Suppressor macrophage treated with lipopolysaccharide for 1 hour (primary cell): ENCODE results near the gene METTL4.
A peak's percentile ranks its signal among the peaks of the same experiment; 100 is the strongest.

Experiments
- DNase-seq, 3 donors: peaks; one replicate each; pipeline ENCODE4 v3.0.0-alpha.2; 2020 to 2022

Gene METTL4

DNA sequence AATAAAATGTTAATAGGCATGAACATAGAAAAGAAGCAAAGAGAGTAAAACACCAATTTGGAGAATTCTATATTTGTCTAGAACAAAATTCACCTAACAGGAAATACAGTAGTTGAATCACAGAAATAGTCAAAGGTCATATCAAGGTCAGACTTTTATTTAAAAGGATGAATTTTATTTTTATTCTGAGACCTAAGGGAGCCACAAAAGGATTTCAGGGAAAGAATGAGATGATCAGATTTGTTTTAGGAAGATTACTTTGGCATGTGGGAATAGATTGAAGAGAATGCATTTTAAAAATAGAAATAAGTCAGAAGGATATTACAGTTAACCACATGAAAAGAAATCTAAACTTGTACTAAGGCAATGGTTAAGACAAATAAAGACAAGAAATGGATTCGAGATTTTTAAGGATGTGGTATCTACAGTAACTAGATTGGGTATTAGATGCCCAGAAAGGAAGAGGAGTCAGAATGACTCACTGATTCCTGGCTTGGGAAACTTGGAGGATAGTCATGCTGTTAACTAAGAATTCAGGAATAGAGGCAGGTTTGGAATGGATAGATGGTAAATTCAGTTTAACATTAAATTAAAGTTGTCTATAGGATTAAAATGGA lies 56.0 kb downstream of the METTL4 start:
- peak; percentile 20 to 64 (median 58) for DNase-seq

GRCh38 chr18:2513616-2514015 lies 57.7 kb downstream of the METTL4 start:
- no peak for DNase-seq

DNA sequence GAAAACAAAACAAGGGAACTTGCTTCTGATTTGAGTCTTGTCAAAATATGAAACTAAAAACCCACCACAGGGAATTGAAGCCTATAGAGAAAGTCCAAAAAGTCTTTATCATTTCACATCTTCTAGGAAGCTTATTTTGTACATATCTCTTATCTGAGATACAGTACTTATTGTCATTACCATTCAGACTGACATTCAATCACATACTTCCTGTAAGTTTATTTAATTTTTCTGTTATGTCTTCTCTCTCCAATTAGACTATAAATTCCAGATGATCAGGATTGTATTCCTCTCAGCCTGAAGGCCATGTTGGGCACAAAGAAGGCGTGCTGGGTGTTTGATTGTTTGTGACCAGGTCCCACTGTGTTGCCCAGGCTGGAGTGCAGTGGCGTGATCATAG lies 59.2 kb downstream of the METTL4 start:
- DNase-seq = no peak

GRCh38 chr18:2511451-2511850 lies 59.9 kb downstream of the METTL4 start:
- DNase-seq = no peak

DNA sequence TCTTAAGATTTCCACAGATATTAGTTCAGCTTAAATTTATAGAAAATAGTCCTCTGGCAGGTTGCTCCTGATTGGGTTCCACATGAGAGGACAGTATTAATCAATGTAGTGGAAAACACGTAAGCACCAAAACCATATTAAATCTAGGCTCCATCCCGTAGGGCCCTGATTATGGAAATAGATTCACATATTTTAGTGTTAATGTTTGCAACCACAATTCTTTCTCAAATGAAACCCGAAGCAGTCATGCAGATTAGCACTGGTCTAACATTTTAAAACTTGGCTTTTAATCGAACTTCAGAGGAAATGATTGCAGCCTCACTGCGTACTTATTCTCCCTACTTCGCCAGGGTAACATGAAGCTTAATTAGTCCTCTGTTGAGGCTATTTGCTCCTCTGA lies 60.9 kb downstream of the METTL4 start:
- no peak for DNase-seq

- DNase-seq = no peak
Measured at GRCh38 chr18:2508678-2509077, 62.6 kb downstream of the METTL4 start.

DNA sequence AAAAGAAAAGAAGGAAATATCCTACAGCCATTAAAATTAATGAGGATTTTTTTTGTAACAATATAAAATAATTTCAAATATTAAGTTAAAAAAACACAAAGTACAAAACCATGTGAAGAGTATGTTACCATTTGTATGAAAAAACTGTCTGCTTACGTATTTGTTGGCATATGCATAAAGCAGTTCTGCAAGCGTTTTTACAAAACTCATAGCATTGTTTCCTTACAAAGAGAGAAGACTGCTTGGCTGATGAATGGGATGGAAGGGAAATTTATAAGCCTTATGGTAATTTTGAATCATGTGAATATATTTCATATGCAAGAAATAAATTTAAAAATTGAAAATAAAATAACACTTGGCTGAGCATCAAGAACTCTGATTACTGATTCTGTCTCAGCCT lies 63.1 kb downstream of the METTL4 start:
- no peak for DNase-seq

DNA sequence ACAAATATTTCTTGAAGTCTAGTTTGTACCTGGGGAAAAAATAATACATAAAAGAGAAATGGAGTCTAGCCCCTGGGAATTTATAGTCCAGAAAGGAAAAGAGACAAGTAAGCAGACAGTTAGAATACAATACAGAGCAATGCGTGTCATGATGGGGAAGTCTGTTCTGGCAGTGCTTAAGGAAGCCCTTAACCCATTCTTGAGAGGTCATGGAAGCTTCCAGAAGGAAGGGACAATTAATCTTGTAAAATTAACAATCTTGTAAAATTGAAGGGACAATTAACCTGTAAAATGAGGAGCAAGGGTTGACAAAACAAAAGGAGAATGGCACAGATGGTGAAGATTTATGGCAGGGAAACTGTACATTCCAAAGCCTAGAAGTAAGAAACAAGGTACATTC lies 66.7 kb downstream of the METTL4 start:
- DNase-seq = no peak

DNA sequence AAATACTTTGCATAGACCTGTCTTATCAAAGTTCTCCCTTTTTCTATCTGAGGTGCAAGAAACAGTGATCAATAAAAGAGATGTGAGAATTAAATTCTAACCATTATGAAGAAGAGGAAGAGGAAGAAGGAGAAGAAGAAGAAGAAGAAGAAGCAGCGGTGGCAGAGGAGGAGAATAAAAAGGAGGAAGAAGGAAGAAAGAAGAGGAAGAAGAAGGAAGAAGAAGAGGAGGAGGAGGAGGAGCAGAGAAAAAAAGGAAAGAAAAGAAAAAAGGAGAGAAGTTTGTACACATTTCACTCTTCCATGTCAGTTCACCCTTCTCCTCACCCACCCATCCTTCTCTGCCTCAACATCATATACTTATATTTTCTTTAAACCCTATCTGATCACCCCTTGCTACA lies 68.4 kb downstream of the METTL4 start:
- no peak for DNase-seq

GRCh38 chr18:2502394-2502793 lies 68.9 kb downstream of the METTL4 start:
- no peak for DNase-seq

DNA sequence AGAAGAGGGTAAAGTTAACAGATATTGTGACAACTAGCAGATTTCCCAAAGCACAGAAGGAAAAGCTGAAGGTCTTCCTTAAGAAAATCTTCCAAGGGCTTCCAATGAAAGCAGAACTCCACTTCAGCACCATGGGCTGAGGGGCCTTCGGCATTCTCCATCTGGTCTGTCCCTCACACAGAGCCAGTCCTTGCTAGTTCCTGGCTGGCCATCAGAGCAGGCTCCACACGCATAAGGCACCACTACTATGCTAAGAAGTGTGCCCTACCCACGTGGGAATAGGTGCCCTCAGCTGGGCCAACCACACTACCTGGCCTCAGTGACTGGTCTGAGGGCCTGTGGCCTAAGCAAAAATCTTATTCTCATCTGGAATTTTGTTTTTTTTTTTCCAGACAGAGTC lies 73.5 kb downstream of the METTL4 start:
- DNase-seq = no peak

GRCh38 chr18:2495381-2495780 lies 75.9 kb downstream of the METTL4 start:
- no peak for DNase-seq

DNA sequence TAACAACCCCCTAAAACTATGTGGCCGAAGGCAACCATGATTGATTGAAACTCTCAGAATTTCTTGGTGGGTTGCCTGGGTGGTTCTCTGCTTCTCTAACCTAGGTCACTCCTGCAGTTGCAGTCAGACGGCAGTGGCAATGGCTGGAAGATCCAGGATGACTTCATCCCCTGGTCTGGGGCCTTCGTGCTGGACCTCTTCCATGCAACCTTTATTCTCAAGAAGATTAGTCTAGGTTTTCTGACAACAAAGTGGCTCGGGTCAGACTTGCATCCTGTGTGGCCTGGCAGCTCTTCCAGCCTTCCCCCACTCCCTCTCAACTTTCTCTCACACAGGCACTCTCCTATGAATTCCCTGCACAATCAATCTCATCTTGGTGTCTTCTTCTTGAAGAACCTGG lies 76.4 kb downstream of the METTL4 start:
- no peak for DNase-seq
